ENCODE measurements around the gene TRIM28. TPM values are rescaled to one million over a fixed set of nuclear protein-coding genes. Genes with fewer than 3 reads are reported as not detected.

The TRIM28 gene
- total and polyA plus RNA-seq, 2 donors (not counting 3 experiments of a cell fraction or from before 2014, with no cell fraction given), result 429 to 521 TPM

DNA sequence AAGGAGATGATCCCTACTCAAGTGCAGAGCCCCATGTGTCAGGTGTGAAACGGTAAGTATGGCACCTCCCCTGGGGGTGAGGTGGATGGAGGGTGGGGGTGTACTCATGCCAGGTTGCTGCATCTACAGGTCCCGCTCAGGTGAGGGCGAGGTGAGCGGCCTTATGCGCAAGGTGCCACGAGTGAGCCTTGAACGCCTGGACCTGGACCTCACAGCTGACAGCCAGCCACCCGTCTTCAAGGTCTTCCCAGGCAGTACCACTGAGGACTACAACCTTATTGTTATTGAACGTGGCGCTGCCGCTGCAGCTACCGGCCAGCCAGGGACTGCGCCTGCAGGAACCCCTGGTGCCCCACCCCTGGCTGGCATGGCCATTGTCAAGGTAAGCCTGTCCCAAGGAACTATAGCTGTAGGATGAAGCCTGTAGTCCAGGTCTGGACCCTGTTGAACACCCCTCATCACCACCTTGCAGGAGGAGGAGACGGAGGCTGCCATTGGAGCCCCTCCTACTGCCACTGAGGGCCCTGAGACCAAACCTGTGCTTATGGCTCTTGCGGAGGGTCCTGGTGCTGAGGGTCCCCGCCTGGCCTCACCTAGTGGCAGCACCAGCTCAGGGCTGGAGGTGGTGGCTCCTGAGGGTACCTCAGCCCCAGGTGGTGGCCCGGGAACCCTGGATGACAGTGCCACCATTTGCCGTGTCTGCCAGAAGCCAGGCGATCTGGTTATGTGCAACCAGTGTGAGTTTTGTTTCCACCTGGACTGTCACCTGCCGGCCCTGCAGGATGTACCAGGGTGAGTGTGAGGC lies 5.2 kb downstream of the TRIM28 start:
- DNase-seq (ENCODE audit: low read depth, low spot score), result no peak
- H3K27ac ChIP-seq (ENCODE audit: insufficient read depth, low read depth, low read length), result no peak overlapping the region
- no peak for FAIRE-seq
- CTCF ChIA-PET, result interaction anchor here (1.4 kb wide), 1 partner anchor 29 kb away, joined by 6 read pairs; the partner anchor contains the start of gene ZBTB45
- no peak overlapping the region for H2AFZ ChIP-seq (ENCODE audit: low read depth, low read length)
- H3K9ac ChIP-seq (replicated peaks; ENCODE audit: extremely low read depth, insufficient read depth, low read length), result no peak overlapping the region
- peaks cover 14 to 50% of the 10 kb centered on the region in 2 experiments for H3K36me3 ChIP-seq (ENCODE audit: control insufficient read depth in 2 of 2, extremely low read depth in 1 of 2, insufficient read depth in 2 of 2, low read length in 2 of 2)
- H3K9me1 ChIP-seq (replicated peaks; ENCODE audit: control insufficient read depth, extremely low read depth, insufficient read depth, low read length), result no peaks in the 10 kb centered on the region
- intact Hi-C loops (cut with micrococcal nuclease), result no loop called here
- H3K9me3 ChIP-seq (replicated peaks; ENCODE audit: control insufficient read depth, insufficient read depth, low read length), result no peaks in the 10 kb centered on the region
- BruUV-seq (replicated peaks), result no TSS peak
- TF ChIP-seq MAX (IDR thresholded peaks at IDR 0.05; ENCODE audit: insufficient read depth, insufficient read length) (no peak), POLR2AphosphoS5 (IDR thresholded peaks at IDR 0.05; ENCODE audit: insufficient read depth, low read depth, low read length) (no peak), GATA2 (IDR thresholded peaks at IDR 0.05; ENCODE audit: insufficient read depth, insufficient read length, low read depth, low read length) (no peak), JUN (IDR thresholded peaks at IDR 0.05; ENCODE audit: borderline replicate concordance, insufficient read depth, insufficient read length, low read depth) (no peak), POLR2A (IDR thresholded peaks at IDR 0.05; ENCODE audit: low read depth, low read length) (no peak), MYC (IDR thresholded peaks at IDR 0.05; ENCODE audit: low read depth, low read length) (no peak), FOS (IDR thresholded peaks at IDR 0.05; ENCODE audit: borderline replicate concordance, insufficient read depth, low read length) (no peak), EZH2 (IDR thresholded peaks at IDR 0.05; ENCODE audit: borderline replicate concordance, low read depth, low read length, severe bottlenecking) (no peak)
- TF ChIP-seq, protein P1, sequence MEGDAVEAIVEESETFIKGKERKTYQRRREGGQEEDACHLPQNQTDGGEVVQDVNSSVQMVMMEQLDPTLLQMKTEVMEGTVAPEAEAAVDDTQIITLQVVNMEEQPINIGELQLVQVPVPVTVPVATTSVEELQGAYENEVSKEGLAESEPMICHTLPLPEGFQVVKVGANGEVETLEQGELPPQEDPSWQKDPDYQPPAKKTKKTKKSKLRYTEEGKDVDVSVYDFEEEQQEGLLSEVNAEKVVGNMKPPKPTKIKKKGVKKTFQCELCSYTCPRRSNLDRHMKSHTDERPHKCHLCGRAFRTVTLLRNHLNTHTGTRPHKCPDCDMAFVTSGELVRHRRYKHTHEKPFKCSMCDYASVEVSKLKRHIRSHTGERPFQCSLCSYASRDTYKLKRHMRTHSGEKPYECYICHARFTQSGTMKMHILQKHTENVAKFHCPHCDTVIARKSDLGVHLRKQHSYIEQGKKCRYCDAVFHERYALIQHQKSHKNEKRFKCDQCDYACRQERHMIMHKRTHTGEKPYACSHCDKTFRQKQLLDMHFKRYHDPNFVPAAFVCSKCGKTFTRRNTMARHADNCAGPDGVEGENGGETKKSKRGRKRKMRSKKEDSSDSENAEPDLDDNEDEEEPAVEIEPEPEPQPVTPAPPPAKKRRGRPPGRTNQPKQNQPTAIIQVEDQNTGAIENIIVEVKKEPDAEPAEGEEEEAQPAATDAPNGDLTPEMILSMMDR (IDR thresholded peaks at IDR 0.05; ENCODE audit: extremely low read depth in 1 of 2, insufficient read depth in 1 of 2, low read depth in 1 of 2, low read length in 2 of 2), result no peak
- peaks cover 50% of the 10 kb centered on the region for H3K79me2 ChIP-seq (ENCODE audit: control insufficient read depth, insufficient read depth, low read length)
- H4K20me1 ChIP-seq (replicated peaks; ENCODE audit: control insufficient read depth, extremely low read depth, insufficient read depth, low read length), result peaks cover 4% of the 10 kb centered on the region
- no peaks in the 10 kb centered on the region for H3K27me3 ChIP-seq (ENCODE audit: control insufficient read depth in 2 of 2, insufficient read depth in 2 of 2, low read length in 2 of 2)
- POLR2A ChIA-PET, result interaction anchor here (0.6 kb wide), 1 partner anchor 26 kb away, joined by 5 read pairs; no protein-coding TSS in a partner anchor
- H3K4me1 ChIP-seq (ENCODE audit: control insufficient read depth, extremely low read depth, insufficient read depth, low read length), result peaks cover 20% of the 10 kb centered on the region
- no peak overlapping the region for H3K4me3 ChIP-seq (replicated peaks in 1 of 3; ENCODE audit: insufficient read depth in 1 of 3, low read depth in 1 of 3, low read length in 3 of 3)
- dilution Hi-C loops (cut with MboI; ENCODE audit: extremely low pct_ligation_motif_present, low sequenced_read_pairs), result no loop called here
- no peak overlapping the region for H3K4me2 ChIP-seq (ENCODE audit: insufficient read depth, low read length)
